GDM1 (cell line): ENCODE measurements around the gene UBE2G1.

Source experiments
- DNase-seq: peaks from one replicate; lab custom pipeline; 2025; lab: John Stamatoyannopoulos, UW

UBE2G1 gene

DNA sequence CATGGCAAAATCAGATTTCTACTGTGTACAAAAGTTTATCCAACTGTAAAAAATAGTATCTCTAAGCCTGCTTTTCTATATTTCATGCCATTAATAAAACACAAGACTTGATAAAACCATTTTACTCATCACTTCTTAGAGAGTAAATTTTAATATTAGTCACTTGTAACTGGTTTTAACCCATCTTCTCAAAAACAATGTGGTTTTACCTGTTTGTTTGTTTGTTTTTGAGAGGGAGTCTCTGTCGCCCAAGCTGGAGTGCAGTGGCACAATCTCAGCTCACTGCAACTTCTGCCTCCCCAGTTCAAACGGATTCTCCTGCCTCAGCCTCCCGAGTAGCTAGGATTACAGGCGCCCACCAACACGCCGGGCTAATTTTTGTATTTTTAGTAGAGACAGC, 32.1 kb downstream of the UBE2G1 start:
- DNase-seq: no peak

GRCh38 chr17:4333041-4333440, 33.4 kb downstream of the UBE2G1 start:
- DNase-seq: no peak

DNA sequence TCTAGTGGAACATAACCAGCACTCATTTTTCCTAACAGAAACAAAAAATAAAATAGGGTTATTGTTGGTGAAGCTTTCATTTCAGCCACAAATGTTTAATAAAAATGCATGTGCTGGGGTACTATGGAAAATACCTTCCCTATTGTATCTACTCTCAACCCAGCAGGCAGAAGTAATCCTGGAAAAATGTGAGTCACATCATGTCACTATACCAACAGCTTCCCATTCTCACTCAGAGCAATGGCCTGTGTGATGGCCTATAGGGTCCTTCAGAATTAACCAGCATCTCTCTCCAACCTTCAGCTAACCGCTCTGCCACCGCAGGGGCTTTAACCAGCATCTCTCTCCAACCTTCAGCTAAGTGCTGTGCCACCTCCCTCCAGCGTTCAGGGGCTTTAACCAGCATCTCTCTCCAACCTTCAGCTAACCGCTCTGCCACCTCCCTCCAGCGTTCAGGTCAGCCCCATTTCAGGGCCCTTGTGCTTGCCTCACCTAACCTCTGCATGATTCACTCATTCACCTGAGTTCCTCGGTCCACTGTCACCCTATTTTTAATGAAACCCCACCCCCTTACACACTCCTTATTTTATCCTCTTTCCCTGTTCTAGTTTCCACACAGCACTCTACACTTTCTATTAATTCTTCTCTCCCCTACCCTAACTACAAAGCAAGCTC, 34.0 kb downstream of the UBE2G1 start:
- DNase-seq: peak; percentile 7

DNA sequence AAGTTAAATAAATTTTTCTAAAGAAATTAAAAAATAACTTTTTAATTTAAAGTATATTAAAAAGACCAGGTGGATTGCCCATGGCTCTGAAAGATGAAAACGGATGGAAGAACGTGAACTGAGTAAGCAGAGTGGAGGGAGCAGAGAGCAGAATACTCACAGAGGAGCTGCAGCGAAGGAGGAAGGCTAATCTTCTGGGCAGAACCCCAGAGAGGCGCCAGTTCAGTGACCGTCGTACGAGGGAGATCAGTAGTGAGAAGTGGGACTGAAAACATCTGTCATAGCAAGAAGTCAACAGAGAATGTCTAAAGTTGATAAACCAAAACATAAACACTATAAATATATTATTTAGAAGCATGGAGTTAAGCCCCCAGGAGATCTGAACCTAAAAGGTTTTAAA, 34.9 kb downstream of the UBE2G1 start:
- DNase-seq: no peak

DNA sequence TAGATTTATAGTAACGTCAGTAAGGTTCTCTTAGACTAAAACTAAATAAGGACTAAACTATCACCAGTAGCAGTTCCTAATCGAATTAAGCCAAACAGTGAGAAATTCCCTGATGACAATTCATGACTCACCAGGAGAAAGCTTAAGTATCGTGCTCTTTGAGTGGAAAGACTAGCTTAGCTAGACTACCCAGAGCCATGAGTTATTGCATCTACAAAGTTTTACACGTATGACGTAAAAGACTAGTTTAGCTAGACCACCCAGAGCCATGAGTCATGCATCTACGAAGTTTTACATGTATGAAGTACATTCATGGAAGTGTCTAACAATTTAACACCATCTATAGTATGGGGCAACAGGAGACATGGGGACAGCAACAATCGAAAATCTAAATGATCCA, 36.6 kb downstream of the UBE2G1 start:
- DNase-seq: no peak

- DNase-seq: no peak
Observed at GRCh38 chr17:4327606-4328005, 38.9 kb downstream of the UBE2G1 start.

GRCh38 chr17:4326608-4327007, 39.9 kb downstream of the UBE2G1 start:
- no peak for DNase-seq

DNA sequence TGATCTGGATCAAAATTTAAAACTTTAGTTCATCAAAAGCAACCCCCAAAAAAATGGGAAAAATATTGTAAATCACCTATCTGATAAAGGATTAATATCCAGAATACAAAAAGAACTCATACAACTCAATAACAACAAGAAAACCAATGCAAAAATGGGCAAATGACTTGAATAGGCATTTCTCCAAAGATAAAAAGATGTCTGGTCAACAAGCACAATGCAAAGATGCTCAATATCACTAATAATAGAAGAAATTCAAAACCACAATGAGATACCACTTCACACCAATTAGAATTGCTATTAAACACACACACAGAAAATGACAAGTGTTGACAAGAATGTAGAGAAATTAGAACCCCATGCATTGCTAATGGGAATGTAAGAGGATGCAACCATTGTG, 40.4 kb downstream of the UBE2G1 start:
- no peak for DNase-seq

DNA sequence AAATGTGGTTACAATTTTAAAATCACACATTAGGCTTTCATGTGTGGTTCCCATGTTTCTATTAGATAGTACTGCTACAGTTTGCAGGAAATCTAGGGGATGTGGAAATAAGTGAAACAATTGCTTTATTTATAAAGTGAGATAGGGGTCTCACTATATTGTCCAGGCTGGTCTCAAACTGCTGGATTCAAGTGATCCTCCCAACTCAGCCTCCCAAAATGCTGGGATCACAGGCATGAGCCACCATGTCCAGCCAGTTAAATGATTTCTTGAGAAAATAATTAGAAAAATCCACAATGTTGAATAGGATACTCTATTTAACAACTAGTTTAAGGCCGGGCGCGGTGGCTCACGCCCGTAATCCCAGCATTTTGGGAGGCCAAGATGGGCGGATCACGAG, 42.0 kb downstream of the UBE2G1 start:
- no peak for DNase-seq

- no peak for DNase-seq
Observed at GRCh38 chr17:4319221-4319620, 47.3 kb downstream of the UBE2G1 start.

DNA sequence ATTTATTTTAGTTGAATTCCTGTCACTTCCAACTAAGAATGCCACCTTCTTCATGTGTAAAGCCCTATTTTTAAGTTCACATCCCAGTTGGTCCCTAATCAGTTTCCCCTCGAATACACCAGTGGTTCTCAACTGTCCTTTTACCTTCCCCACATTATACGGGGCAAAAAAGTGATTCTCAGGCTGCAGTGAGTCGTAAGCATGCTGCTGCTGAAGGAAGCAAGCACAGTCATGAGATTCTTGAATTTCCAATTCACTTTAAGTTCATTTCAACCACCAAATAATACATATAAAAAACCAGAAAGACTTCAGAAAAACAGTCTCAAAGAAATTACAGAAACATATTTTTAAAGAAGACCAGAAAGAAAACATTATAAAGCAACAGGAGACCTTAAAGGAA, 47.9 kb downstream of the UBE2G1 start:
- no peak for DNase-seq

GRCh38 chr17:4318186-4318585, 48.3 kb downstream of the UBE2G1 start:
- DNase-seq: no peak

DNA sequence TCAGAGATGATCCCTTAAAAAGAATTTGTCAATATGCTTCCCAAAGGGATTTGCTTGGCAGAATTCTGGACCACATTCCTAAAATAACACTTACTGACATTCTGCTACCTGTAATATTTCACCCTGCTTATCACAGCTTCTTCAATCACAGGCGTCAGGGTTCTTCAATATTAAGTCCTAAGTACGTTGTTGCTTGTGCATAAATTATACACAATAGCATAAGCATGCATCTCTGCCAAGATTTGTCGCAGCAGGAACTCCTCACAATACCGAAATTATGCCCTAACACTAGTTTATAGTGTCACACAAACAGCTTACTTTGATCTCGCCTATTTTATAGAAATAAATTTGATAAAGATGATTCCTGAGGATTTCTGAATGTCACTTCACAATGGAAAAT, 48.9 kb downstream of the UBE2G1 start:
- DNase-seq: no peak

GRCh38 chr17:4316648-4317047, 49.8 kb downstream of the UBE2G1 start:
- no peak for DNase-seq

- DNase-seq: no peak
Observed at GRCh38 chr17:4314618-4315017, 51.9 kb downstream of the UBE2G1 start.

DNA sequence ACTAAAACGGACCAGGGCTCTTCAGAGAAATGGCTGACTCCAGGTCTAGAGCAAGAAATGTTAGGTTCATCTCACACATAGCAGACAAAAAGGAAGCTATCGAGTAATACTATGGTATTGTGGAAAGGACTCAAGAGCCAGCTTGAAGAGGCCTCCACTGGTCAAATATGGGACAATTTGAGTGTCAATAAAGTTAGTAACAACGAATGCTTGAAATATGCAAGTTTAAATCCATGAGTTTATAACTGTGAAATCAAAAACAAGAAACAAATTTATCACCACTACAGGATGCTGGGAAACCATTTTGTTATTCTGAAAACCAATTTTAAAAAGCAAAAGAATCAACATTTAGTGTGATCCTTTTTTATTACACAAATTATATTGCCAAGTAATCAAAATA, 52.3 kb downstream of the UBE2G1 start:
- no peak for DNase-seq

- DNase-seq: no peak
Observed at GRCh38 chr17:4313221-4314114, 53.0 kb downstream of the UBE2G1 start.

- DNase-seq: no peak
Observed at GRCh38 chr17:4310354-4311060, 56.0 kb downstream of the UBE2G1 start.

- DNase-seq: no peak
Observed at GRCh38 chr17:4309897-4310296, 56.6 kb downstream of the UBE2G1 start.

GRCh38 chr17:4307179-4307930, 59.1 kb downstream of the UBE2G1 start:
- DNase-seq: no peak

DNA sequence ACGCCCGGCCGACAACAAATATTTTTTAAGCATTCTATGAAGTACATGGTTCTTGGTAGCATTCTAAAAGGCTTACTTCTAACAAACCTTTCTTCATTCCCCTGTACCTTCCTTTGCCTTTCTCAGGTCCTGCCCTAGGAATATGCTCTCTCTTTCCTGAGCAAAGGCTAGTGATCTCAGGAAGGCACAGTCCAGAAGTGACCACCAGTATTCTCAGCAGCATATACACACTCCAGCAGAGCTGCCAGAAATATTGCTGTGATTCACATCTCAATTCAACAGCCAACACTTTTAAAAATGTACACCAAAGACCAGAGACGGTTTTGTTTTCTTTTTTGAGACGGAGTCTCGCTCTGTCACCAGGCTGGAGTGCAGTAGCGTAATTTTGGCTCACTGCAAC, 61.3 kb downstream of the UBE2G1 start:
- DNase-seq: no peak

GRCh38 chr17:4304417-4305027, 62.0 kb downstream of the UBE2G1 start:
- DNase-seq: no peak
